GM18502 (cell line): ENCODE results near the gene LMNA.
"Not testable (repeated sequence)": the region's sequence is repeated elsewhere in the genome, so short reads cannot be mapped to it uniquely, and the experiment has no call there.

ENCODE experiments used
- ATAC-seq: cut with Tn5 transposase; IDR thresholded peaks from one replicate; pipeline ENCODE4 v1.9.1; 2021; ENCODE audit warnings: mild to moderate bottlenecking; ENCODE audit not compliant: unreplicated experiment, poor library complexity

The LMNA gene

DNA sequence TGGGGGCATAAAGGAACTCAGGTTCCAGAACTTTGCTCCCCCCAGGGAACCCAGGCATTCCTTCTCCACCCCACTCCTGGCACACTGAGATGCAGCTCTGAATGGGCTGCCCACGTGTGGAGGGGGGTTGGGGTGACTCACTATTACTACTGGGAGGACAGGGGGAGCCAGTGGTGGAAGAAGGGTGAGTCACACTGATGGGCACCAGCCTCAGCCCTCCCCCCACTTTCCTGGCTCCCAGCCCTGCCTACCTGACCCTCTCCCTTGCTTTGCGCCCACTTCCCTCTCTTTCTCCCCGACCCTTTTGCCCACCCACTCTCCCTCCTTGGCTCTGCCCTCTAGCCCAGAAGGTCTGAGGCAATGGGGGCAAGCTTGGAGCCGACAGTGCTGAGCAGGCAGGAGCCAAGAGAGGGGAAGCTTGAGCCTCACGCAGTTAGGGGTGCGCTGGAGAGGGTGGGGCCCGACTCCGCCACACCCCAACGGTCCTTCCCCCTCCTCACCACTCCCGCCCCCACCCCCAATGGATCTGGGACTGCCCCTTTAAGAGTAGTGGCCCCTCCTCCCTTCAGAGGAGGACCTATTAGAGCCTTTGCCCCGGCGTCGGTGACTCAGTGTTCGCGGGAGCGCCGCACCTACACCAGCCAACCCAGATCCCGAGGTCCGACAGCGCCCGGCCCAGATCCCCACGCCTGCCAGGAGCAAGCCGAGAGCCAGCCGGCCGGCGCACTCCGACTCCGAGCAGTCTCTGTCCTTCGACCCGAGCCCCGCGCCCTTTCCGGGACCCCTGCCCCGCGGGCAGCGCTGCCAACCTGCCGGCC lies at the start of gene LMNA:
LMNA (plus strand) TSS at position 611 of the 818 bp plus-strand sequence. CDS start 208 bp downstream, outside the sequence.
- peak; percentile 70 for ATAC-seq

DNA sequence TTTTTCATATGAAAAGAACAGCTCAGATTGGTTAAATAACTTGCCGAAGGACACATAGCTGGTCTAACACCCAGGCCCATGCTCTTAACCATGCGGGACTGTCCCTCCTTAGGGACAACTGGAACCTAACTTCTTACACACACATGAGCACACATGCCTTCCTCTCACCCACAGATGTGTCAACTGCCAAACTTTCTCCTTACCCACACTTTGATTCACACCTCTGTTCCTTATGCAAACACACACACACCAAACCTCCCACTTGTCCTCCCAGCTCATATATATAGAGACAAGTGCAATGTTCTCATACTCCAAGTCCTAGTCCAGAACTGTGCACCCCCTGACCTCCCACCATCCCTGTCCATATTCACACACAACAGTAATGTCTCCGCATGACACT lies 49.3 kb upstream of the LMNA start:
- ATAC-seq = no peak

- no peak for ATAC-seq
Measured at GRCh38 chr1:156065871-156066270, 48.6 kb upstream of the LMNA start.

- ATAC-seq = no peak
Measured at GRCh38 chr1:156067262-156067661, 47.2 kb upstream of the LMNA start.

DNA sequence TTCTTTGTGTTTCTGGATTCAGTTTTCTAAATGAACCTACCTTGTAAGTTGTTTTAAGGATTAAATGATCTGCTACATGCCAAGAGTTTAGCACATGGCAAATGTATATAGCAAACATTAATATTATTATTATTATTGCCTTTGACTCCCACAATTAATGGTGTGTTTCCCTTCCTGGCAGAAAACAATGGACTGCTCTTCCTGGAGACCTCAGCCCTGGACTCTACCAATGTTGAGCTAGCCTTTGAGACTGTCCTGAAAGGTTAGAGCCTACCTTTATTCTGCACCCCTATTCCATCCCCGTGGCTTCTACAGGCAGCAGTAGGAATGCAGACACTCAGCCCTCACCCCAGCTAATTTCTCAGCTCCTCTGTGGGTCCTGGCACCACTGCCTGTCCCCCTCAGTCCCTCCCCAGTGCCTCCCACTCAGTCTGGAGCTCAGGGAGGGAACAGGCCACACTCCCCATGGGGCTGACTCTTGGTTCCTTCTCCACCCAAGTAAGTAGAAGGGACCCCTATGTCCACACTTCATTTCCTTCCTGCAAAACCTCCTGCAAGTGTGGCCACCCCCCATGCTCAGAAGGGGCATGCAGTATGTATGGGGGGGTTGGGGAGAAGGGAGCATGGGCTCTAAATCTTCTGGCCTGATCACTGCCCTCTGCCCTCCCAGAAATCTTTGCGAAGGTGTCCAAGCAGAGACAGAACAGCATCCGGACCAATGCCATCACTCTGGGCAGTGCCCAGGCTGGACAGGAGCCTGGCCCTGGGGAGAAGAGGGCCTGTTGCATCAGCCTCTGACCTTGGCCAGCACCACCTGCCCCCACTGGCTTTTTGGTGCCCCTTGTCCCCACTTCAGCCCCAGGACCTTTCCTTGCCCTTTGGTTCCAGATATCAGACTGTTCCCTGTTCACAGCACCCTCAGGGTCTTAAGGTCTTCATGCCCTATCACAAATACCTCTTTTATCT lies 44.7 kb upstream of the LMNA start:
- ATAC-seq = no peak

GRCh38 chr1:156070548-156070947 lies 44.0 kb upstream of the LMNA start:
- no peak for ATAC-seq

GRCh38 chr1:156071332-156071816 lies 43.1 kb upstream of the LMNA start:
- not testable (repeated sequence) for ATAC-seq

GRCh38 chr1:156072251-156072650 lies 42.3 kb upstream of the LMNA start:
- no peak for ATAC-seq

- no peak for ATAC-seq
Measured at GRCh38 chr1:156073110-156073687, 41.3 kb upstream of the LMNA start.

- ATAC-seq = no peak
Measured at GRCh38 chr1:156073740-156074139, 40.8 kb upstream of the LMNA start.

DNA sequence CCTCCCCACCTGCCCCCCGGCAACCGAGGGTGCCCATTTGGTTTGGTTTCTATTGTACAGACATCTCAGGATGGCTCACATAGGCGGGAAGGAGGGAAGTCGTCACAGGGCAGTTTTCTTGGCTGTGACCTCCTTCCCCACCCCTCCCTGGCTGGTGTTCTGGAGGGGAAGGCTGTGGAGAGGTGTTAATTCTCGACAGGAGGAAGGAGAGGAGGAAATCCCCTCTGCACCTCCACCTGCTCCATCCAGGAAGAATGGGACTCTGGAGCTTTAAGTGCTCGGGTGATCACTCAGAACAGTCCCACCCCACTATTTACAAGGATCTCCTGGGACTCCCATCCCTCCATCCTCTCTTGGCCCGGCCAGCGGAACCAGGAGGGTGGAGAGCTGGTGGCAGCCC lies 39.9 kb upstream of the LMNA start:
- ATAC-seq = no peak

GRCh38 chr1:156075162-156075561 lies 39.3 kb upstream of the LMNA start:
- no peak for ATAC-seq

GRCh38 chr1:156075775-156076204 lies 38.7 kb upstream of the LMNA start:
- ATAC-seq = no peak

- no peak for ATAC-seq
Measured at GRCh38 chr1:156076609-156077429, 37.7 kb upstream of the LMNA start.

DNA sequence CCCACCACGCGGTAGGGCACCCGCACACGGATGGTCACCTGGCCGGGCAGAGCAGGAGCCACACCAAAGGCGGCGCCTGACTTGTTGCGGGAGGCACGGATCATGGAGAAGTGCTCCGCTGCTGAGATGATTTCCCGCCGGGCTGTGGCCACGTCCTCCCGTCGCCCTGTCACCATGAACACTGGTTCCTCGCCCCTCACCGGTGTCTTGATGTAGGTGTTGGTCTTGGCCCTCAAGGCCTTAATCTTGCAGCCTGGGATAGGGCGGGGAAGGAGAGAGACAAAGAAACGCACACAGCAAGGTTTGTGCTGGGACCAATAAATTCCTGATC lies 37.1 kb upstream of the LMNA start:
- no peak for ATAC-seq

GRCh38 chr1:156078728-156079127 lies 35.8 kb upstream of the LMNA start:
- ATAC-seq = no peak

GRCh38 chr1:156079762-156080161 lies 34.7 kb upstream of the LMNA start:
- ATAC-seq = no peak

DNA sequence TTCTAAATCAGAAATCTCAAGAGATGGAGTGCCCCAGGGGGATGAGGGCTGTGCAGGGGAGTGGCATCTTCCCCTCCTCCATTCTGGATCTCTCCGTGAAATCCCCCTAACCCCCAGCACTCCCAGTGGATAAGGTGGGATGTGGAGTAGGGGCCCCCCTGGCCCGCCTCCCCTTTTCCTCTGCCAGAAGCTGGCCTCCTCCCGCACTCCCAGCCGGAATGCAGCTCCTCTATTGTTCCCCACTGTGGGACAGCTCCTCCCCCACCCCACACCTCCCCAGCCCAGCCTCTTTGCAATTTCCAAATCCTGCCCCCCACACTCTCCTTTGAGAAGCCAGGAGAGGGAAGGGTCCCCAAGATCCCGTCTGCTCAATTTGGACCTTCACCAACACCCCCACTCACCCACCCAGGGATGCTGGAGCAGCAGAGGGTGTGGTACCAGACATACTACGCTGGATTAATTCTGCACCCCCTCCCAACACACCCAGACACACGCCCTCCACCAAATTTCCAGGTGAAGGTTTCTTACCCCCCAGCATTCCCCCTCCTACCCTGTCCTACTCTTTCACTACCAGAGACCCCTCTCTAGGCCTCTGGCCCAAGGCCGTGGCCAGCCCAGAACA lies 34.2 kb upstream of the LMNA start:
- ATAC-seq = no peak

- no peak for ATAC-seq
Measured at GRCh38 chr1:156080863-156081179, 33.7 kb upstream of the LMNA start.
